IgD-negative memory B cell (primary cell): Measurements from ENCODE around the gene CMTM2. TPM values are rescaled to one million over a fixed set of nuclear protein-coding genes. Genes with fewer than 3 reads are reported as not detected.
A peak's percentile ranks its signal among the peaks of the same experiment; 100 is the strongest.
"Not testable (repeated sequence)": the region's sequence is repeated elsewhere in the genome, so short reads cannot be mapped to it uniquely, and the experiment has no call there.

Experiments used
- H3K27ac Mint-ChIP-seq, 3 donors: one replicate each; pipeline ENCODE4 v1.8.0; 2020 to 2022; ENCODE audit warnings: mild to moderate bottlenecking in 3 of 3, mixed read lengths in 3 of 3, moderate library complexity in 1 of 3
- H3K27me3 Mint-ChIP-seq: one replicate; pipeline ENCODE4 v1.8.0; 2021; ENCODE audit warnings: mixed read lengths
- H3K36me3 Mint-ChIP-seq: one replicate; pipeline ENCODE4 v1.8.0; 2020; ENCODE audit warnings: mild to moderate bottlenecking, mixed read lengths
- H3K4me1 Mint-ChIP-seq, 3 donors: one replicate each; pipeline ENCODE4 v1.8.0; 2020 to 2022; ENCODE audit warnings: mixed read lengths in 3 of 3, mild to moderate bottlenecking in 1 of 3
- H3K4me3 Mint-ChIP-seq, 4 donors: one replicate each; pipeline ENCODE4 v1.8.0; 2020 to 2022; ENCODE audit warnings: mild to moderate bottlenecking in 4 of 4, mixed read lengths in 4 of 4, moderate library complexity in 3 of 4
- H3K9me3 Mint-ChIP-seq, 3 donors: one replicate each; pipeline ENCODE4 v1.8.0; 2020 to 2021; ENCODE audit warnings: mixed read lengths in 3 of 3, mild to moderate bottlenecking in 1 of 3
- polyA plus RNA-seq: library from polyadenylated mRNA; unstranded; fragments of 300-500 nt; fragmentation: Illumina TruSeq; gene quantifications from one replicate; pipeline ENCODE4 v1.2.3, GENCODE V29; 2021

CMTM2 gene
- polyA plus RNA-seq, 1 donor from 2014 or later: not detected

DNA sequence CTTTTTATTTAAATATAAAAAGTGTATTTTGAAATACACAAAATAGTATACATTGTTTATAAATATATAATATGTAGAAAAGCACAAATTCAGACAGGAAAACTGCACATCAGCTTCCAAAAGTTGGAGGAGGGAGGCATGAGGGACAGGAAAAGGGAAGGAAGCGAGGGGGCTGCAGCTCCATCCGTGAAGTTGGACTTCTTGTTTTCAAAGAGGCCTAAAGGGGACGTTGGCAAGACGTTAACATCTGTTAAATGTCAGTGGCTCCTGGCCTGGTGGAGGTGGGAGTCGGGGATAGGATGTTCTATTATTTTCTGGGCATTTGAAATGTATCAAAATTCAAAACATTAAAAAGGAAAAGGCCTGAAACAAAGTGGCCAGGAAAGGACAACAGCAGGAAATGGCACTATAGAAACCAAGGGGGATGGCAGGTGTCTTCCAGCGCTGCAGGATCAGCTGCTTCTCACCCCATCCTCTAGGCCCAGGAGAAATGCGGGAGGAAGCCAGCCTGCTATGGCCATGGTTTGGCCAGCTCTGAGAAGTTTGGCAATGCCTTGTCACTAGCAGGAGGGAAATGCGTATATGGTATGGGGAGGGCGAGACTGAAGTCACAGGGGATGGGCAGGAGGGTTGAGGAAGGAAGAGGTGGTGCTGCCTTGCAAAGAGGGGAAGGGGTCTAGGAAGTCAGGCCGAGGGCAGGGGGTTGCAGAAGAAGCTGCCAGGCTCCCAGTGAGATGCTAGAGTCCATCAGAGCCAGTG is 6.4 kb downstream of the CMTM2 start:
- Mint-ChIP-seq H3K4me1 (peaks cover 7 to 18% (median 14%) of the 10 kb centered on the region in 3 donors), H3K27me3 (peaks cover 8% of the 10 kb centered on the region), H3K9me3 (peaks cover 0 to 1% (median 0%) of the 10 kb centered on the region in 3 donors), H3K4me3 (no peak overlapping the region), H3K36me3 (no peaks in the 10 kb centered on the region), H3K27ac (no peak overlapping the region)

DNA sequence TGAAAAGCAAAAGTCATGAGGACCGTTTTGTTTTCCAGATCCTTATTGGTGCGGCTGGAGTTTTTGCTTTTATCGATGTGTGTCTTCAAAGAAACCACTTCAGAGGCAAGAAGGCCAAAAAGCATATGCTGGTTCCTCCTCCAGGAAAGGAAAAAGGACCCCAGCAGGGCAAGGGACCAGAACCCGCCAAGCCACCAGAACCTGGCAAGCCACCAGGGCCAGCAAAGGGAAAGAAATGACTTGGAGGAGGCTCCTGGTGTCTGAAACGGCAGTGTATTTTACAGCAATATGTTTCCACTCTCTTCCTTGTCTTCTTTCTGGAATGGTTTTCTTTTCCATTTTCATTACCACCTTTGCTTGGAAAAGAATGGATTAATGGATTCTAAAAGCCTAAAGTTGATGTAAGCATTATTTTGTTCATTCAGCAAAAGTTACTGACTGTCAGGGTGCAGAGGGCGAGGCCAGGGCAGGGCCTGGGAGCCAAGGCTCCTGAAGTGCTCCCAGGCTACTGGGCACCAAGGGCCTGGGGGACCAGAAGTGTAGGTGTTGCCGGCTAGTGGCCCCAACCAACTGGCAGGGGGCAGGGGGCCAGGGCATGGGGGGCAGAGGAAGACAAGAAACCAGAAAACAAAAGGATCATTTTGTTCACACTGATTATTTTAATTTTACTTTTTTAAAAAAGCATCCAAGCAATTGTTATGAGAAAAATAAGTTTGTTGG is 8.8 kb downstream of the CMTM2 start:
- no peaks in the 10 kb centered on the region for H3K36me3 Mint-ChIP-seq
- H3K27me3 Mint-ChIP-seq: peaks cover 17% of the 10 kb centered on the region
- H3K4me3 Mint-ChIP-seq: peak overlapping the region in 1 of 4 donors; percentile 63
- no peaks in the 10 kb centered on the region for H3K9me3 Mint-ChIP-seq
- no peak overlapping the region for H3K27ac Mint-ChIP-seq
- H3K4me1 Mint-ChIP-seq: peaks cover 7 to 18% (median 14%) of the 10 kb centered on the region in 3 donors

DNA sequence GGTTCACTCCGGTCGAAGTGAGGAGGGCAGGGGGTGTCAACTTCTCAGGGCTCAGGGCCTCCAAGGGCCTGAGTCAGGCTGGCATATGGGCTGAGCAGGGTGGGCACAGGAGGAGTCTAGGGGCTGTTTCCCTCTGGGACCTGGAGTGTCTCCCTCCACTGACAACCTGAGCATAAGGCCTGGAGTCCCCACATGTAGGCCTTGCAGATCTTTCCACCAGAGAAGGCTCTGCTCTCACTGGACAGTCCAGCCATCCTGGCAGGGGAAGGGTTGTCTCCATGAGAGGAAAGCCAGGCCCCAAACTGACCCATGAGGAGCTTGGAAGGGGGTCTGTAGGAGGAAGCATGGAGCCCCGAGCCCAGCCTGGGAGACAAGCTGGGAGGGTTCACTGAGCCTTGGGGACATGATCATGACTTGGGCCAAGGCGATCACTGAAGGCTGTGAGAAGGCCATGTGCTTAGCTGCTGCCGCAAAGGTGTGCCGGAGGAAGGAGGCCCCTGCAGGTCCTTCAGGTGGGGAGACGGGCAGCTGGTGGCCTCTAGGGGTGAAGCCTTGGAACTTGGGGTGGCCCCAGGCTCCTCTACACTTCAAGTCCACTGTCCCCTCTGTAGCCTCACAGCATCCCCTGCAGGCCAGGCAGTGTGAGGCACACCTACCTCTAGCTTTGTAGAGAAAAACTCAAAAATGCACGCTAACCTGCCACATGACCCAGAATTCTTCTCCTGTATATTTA is 9.9 kb downstream of the CMTM2 start:
- Mint-ChIP-seq H3K4me1 (peaks cover 7 to 18% (median 14%) of the 10 kb centered on the region in 3 donors), H3K27me3 (peaks cover 17% of the 10 kb centered on the region), H3K4me3 (peak overlapping the region in 3 of 4 donors; percentile 63 to 86 (median 72)), H3K27ac (peak overlapping the region in 1 of 3 donors; percentile 40), H3K9me3 (no peaks in the 10 kb centered on the region), H3K36me3 (peaks cover 2% of the 10 kb centered on the region)

DNA sequence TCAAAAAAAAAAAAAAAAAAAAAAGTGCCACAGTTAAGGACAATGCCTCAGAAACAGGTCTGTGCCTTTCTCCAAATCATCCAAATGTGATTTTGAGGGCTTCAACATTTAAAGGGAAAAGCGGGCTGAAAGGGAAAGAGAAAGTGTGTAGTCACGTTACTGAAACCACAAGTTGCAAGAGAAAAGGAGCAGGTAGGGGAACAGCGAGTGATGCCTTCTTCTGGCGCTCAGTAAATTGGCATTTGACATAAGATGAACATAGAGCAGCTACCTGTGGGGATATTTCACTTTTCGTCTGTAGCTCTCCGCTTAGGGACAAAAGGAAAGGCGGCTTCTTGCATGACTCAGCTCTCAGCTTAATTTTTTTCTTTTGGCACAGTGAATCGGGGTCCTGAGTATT is 11.1 kb downstream of the CMTM2 start:
- Mint-ChIP-seq H3K4me1 (peaks cover 13 to 21% (median 14%) of the 10 kb centered on the region in 3 donors), H3K36me3 (peaks cover 2% of the 10 kb centered on the region), H3K9me3 (no peaks in the 10 kb centered on the region), H3K27ac (peak overlapping the region in 2 of 3 donors; percentile 12 to 18), H3K4me3 (peak overlapping the region; percentile 26 to 86 (median 72)), H3K27me3 (peaks cover 23% of the 10 kb centered on the region)

DNA sequence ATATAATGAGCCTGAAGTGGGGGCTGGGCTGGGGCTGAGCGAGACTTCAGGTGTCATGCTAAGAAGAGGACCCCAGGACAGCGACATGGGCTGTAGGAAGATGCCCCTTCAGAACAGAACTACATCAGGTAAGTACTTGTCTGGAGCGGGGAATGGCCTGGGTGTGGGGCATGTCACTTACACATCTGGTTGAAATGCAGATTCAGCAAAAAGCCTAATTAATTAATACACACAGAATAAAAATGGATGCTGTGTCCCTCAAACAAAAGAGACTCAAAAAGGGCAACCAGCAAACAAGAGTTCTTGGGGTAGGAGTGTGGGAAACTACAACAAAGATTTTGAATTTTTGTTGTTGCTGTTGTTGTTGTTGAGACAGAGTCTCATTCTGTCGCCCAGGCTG is 11.8 kb downstream of the CMTM2 start:
- peaks cover 13 to 16% (median 14%) of the 10 kb centered on the region in 3 donors for H3K4me1 Mint-ChIP-seq
- H3K4me3 Mint-ChIP-seq: no peak overlapping the region
- H3K9me3 Mint-ChIP-seq: no peaks in the 10 kb centered on the region
- H3K36me3 Mint-ChIP-seq: peaks cover 2% of the 10 kb centered on the region
- no peak overlapping the region for H3K27ac Mint-ChIP-seq
- H3K27me3 Mint-ChIP-seq: peaks cover 19% of the 10 kb centered on the region

DNA sequence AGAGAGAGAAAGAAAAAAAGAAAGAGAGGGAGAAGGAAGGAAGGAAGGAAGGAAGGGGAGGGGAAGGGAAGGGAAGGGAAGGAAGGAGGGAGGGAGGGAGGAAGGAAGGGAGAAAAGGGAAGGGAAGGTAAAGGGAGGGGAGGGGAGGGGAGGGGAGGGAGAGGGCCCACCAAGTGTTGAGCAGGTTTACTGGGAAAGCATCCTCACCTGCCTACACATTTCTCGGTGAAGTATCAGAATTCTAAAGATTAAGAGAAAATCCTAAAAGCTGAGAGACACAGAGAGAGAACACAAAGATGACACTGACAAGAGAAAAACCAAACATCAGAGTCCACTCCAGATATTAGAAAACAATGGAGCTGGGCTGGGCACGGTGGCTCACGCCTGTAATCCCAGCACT is 13.0 kb downstream of the CMTM2 start:
- Mint-ChIP-seq H3K27me3 (peaks cover 19% of the 10 kb centered on the region), H3K4me3 (no peak overlapping the region), H3K36me3 (peaks cover 2% of the 10 kb centered on the region), H3K27ac (no peak overlapping the region), H3K9me3 (no peaks in the 10 kb centered on the region), H3K4me1 (peaks cover 14 to 16% (median 15%) of the 10 kb centered on the region in 3 donors)

DNA sequence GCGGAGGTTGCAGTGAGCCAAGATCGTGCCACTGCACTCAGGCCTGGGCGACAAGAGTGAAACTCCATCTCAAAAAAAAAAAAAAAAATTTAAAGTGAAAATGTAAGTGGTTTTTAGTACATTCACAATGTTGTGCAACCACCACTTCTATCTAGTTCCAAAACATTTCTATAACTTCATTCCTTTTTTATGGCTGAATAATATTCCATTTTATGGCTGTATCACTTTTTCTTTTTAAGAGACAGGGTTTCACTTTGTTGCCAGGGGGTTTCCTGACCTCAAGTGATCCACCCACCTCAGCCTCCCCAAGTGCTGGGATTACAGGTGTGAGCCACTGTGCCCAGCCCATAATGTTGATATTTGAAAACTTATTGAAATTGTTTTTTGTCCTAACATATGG is 13.6 kb downstream of the CMTM2 start:
- H3K4me3 Mint-ChIP-seq: no peak overlapping the region
- H3K9me3 Mint-ChIP-seq: no peaks in the 10 kb centered on the region
- H3K36me3 Mint-ChIP-seq: peaks cover 2% of the 10 kb centered on the region
- peaks cover 21% of the 10 kb centered on the region for H3K27me3 Mint-ChIP-seq
- peak overlapping the region in 1 of 3 donors; percentile 31 for H3K27ac Mint-ChIP-seq
- H3K4me1 Mint-ChIP-seq: peaks cover 13 to 17% (median 16%) of the 10 kb centered on the region in 3 donors

DNA sequence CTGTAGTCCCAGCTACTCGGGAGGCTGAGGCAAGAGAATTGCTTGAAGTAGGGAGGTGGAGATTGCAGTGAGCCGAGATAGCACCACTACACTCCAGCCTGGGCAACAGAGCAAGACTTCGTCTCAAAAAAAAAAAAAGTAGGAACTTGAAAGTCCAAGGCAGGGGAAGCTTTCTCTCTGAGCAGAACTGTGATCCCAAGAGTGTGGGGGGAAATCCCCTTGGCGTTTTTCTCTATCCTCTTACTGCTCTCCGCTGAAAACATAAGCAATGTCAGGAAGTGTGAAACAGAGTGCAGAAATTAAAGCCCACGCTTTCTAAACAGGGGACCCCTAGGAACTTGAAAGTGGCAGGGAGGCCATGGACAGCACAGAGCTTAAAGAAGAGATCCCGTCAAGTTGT is 15.5 kb downstream of the CMTM2 start:
- Mint-ChIP-seq H3K9me3 (no peaks in the 10 kb centered on the region), H3K27me3 (peaks cover 27% of the 10 kb centered on the region), H3K4me3 (no peak overlapping the region), H3K36me3 (peaks cover 2% of the 10 kb centered on the region), H3K27ac (no peak overlapping the region), H3K4me1 (peaks cover 9 to 16% (median 11%) of the 10 kb centered on the region in 3 donors)

DNA sequence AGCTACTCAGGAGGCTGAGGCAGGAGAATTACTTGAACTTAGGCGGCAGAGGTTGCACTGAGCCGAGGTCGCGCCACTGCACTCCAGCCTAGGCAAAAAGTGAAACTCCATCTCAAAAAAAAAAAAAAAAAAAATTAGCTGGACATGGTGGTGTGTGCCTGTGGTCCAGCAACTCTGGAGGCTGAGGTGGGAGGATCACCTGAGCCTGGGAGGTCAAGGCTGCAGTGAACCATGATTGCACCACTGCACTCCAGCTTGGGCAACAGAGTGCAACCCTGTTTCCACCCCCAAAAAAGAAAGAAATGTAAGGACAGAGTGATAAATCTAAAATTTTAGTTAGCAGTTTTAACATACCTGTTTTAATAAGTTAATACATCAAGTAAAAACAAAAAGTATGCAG is 17.3 kb downstream of the CMTM2 start:
- peaks cover 23% of the 10 kb centered on the region for H3K27me3 Mint-ChIP-seq
- H3K4me3 Mint-ChIP-seq, H3K36me3 Mint-ChIP-seq, H3K9me3 Mint-ChIP-seq, H3K27ac Mint-ChIP-seq: not testable (repeated sequence)
- peaks cover 3 to 12% (median 5%) of the 10 kb centered on the region in 3 donors for H3K4me1 Mint-ChIP-seq

DNA sequence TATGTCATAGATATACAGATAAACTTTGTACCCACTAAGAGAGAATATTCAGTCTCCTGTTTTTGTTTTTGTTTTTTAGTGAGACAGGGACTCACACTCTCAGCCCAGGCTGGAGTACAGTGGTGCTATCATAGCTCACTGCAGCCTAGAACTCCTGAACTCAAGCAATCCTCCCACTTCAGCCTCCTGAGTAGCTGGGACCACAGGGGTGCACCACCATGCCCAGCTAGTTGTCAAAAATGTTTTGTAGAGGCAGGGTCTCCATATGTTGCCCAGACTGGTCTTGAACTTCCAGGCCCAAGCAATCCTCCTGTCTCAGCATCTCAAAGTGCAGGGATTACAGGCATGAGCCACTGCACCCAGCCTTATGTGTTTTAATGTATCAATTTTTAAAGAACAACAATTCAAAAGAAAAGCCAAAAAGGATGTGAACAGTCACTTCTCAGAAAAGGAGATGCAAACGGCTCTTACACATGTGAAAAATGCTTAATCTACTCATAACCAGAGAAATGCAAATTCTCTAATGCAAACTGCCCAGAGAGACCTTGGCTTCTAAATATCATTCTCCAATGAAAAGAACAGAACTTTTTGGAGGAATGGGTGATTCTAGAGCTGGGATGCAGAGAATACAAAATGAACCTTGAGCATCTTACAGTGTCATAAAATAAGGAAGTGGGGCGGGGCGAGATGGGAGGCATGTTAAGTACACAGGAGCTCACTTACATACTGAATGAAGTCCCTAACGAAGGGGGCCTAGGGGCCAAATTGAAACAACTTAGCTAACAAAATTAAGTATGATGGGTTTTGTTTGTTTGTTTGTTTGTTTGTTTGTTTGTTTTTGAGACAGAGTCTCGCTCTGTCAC is 18.0 kb downstream of the CMTM2 start:
- H3K4me1 Mint-ChIP-seq: peaks cover 3 to 12% (median 5%) of the 10 kb centered on the region in 3 donors
- H3K4me3 Mint-ChIP-seq: no peak overlapping the region
- H3K27ac Mint-ChIP-seq: no peak overlapping the region

DNA sequence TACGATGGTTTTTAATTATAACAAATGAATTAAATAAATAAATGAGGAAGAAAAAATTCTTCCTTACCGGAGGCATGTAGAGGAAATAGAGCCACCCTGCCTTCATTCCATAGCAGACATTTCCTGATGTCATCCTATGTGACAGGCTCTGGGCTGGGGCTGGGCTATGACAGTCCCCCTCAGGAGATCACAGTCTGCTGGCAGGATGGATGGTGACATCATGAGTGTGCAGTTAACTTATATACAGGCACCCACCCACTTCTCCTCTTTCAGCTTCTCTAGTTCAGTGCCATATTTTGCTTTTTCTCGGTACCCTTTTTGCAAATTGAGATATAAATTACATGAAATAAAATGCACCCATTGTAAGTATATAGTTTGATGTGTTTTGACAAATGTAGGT is 18.8 kb downstream of the CMTM2 start:
- Mint-ChIP-seq H3K9me3 (peaks cover 5 to 8% (median 7%) of the 10 kb centered on the region in 3 donors), H3K4me3 (no peak overlapping the region), H3K36me3 (peaks cover 2% of the 10 kb centered on the region), H3K4me1 (peaks cover 3 to 15% (median 10%) of the 10 kb centered on the region in 3 donors), H3K27ac (peak overlapping the region in 1 of 3 donors; percentile 13), H3K27me3 (peaks cover 24% of the 10 kb centered on the region)

More for the DNA sequence above, 18.0 kb downstream of the CMTM2 start:
- H3K36me3 Mint-ChIP-seq: peaks cover 2% of the 10 kb centered on the region
- H3K27me3 Mint-ChIP-seq: peaks cover 22% of the 10 kb centered on the region
- H3K9me3 Mint-ChIP-seq: peaks cover 5 to 7% (median 6%) of the 10 kb centered on the region in 3 donors

DNA sequence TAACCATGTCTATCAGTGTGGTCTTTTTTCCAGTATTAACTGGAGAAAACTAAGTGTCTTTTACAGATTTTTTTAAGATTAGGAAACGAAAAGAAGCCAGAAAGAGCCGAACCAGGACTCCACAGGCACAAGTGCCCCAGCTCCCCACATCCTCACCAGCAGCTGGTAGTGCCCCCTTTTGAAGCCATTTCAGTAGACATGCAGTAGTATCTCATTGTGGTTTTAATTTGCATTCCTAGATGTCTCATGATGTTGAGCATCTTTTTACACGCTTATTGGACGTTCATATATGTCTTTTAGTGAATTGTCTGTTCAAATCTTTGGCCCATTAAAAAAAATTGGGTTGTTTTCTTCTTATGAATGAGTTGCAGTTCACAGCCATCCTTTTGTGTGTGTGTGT is 20.5 kb downstream of the CMTM2 start:
- Mint-ChIP-seq H3K4me1 (peaks cover 10 to 20% (median 15%) of the 10 kb centered on the region in 3 donors), H3K27ac (no peak overlapping the region), H3K36me3 (no peaks in the 10 kb centered on the region), H3K27me3 (peaks cover 33% of the 10 kb centered on the region), H3K9me3 (peaks cover 5 to 11% (median 7%) of the 10 kb centered on the region in 3 donors), H3K4me3 (no peak overlapping the region)

DNA sequence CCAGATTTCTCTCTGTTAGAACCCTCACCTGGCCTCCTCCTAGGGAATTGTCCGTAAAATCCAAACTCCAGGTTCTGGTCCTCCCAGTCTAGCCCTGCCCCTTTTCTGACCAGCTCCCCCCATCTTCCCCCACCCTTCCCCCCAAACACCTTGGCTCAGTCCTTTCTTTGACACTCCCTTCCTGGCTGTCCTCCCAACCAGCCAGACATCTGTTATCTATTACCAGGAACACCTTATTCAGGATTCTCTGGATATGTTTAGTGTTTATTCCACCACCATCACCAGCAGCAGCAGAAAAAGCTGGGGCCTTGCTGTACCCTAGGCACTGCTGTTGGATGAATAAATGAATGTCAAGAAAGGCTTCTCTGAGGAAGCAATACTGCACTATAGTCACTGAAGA is 21.2 kb downstream of the CMTM2 start:
- H3K27me3 Mint-ChIP-seq: peaks cover 29% of the 10 kb centered on the region
- H3K27ac Mint-ChIP-seq: no peak overlapping the region
- peaks cover 5 to 11% (median 7%) of the 10 kb centered on the region in 3 donors for H3K9me3 Mint-ChIP-seq
- H3K36me3 Mint-ChIP-seq: no peaks in the 10 kb centered on the region
- peak overlapping the region in 1 of 4 donors; percentile 68 for H3K4me3 Mint-ChIP-seq
- peaks cover 8 to 16% (median 15%) of the 10 kb centered on the region in 3 donors for H3K4me1 Mint-ChIP-seq

DNA sequence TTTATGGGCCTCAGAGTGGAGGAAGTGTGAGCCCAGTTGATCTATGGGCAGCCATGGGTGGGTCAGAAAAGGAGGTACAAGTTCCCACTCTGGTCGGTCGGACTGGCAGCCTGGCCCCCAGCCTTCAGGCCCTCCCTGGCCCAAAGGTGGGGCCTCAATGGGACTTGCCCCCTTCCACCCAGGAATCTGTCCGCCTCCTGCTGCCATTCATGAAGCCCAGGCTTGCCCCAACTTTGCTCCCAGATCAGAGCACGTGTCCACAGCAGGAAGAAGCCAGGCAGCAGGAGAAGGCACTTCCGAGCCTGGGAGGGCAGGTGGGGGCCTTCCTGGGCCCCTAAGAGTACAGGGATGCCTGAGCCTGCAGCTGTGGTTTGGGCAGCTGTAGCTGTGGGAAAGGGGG is 22.2 kb downstream of the CMTM2 start:
- Mint-ChIP-seq H3K9me3 (peaks cover 5 to 11% (median 7%) of the 10 kb centered on the region in 3 donors), H3K27ac (peak overlapping the region in 1 of 3 donors; percentile 73), H3K4me3 (no peak overlapping the region), H3K36me3 (no peaks in the 10 kb centered on the region), H3K27me3 (peaks cover 34% of the 10 kb centered on the region), H3K4me1 (peaks cover 14 to 22% (median 21%) of the 10 kb centered on the region in 3 donors)
